Cardiac septum (tissue), 1 donor: Measurements from ENCODE around the gene ACOXL. TPM values are rescaled to one million over a fixed set of nuclear protein-coding genes. Genes with fewer than 3 reads are reported as not detected.

Experiments used
- DNase-seq: peaks from one replicate; pipeline ENCODE4 v3.0.0-alpha.2; 2020; ENCODE audit warnings: low spot score
- intact Hi-C: fragments of 100-400 bp; cut with DNase I; formaldehyde crosslinking; loops from one replicate; pipeline ENCODE4 v1.14.0; 2022
- total RNA-seq: library from RNA; stranded (reverse); fragmentation: NEBNext Ultra II Directional; extraction: Animal tissue kit (Norgen Biotek cat#: 25700); gene quantifications from one replicate; pipeline ENCODE4 v1.2.1, GENCODE V29; 2021
- donor health status: DM: no; HTN: no; CAD: no.

Gene ACOXL
- total RNA-seq, 1 donor from 2014 or later: not detected

- intact Hi-C loops: no loop called here
- no peak for DNase-seq
Observed at GRCh38 chr2:110885256-110885655, 152.9 kb downstream of the ACOXL start.

- DNase-seq: no peak
- intact Hi-C loops: no loop called here
Observed at GRCh38 chr2:110886826-110887573, 154.6 kb downstream of the ACOXL start.

- no peak for DNase-seq
- intact Hi-C loops: no loop called here
Observed at GRCh38 chr2:110888411-110888810, 156.0 kb downstream of the ACOXL start.

- intact Hi-C loops: no loop called here
- no peak for DNase-seq
Observed at GRCh38 chr2:110891626-110892025, 159.3 kb downstream of the ACOXL start.

GRCh38 chr2:110896226-110896625 is 163.9 kb downstream of the ACOXL start:
- intact Hi-C loops: no loop called here
- DNase-seq: no peak

GRCh38 chr2:110897966-110898365 is 165.6 kb downstream of the ACOXL start:
- no peak for DNase-seq
- intact Hi-C loops: no loop called here

GRCh38 chr2:110900191-110900590 is 167.8 kb downstream of the ACOXL start:
- DNase-seq: no peak
- intact Hi-C loops: no loop called here

GRCh38 chr2:110903548-110903947 is 171.2 kb downstream of the ACOXL start:
- DNase-seq: no peak
- intact Hi-C loops: no loop called here

GRCh38 chr2:110904116-110904778 is 171.9 kb downstream of the ACOXL start:
- intact Hi-C loops: no loop called here
- DNase-seq: no peak

GRCh38 chr2:110904779-110905148 is 172.4 kb downstream of the ACOXL start:
- DNase-seq: no peak
- intact Hi-C loops: no loop called here

GRCh38 chr2:110905217-110905616 is 172.8 kb downstream of the ACOXL start:
- no peak for DNase-seq
- intact Hi-C loops: no loop called here

- intact Hi-C loops: no loop called here
- DNase-seq: no peak
Observed at GRCh38 chr2:110906613-110907298, 174.4 kb downstream of the ACOXL start.

GRCh38 chr2:110909501-110909900 is 177.1 kb downstream of the ACOXL start:
- no peak for DNase-seq
- intact Hi-C loops: no loop called here

- DNase-seq: no peak
- intact Hi-C loops: no loop called here
Observed at GRCh38 chr2:110910423-110910822, 178.1 kb downstream of the ACOXL start.

GRCh38 chr2:110919738-110920137 is 187.4 kb downstream of the ACOXL start:
- intact Hi-C loops: no loop called here

GRCh38 chr2:110925479-110925878 is 193.1 kb downstream of the ACOXL start:
- intact Hi-C loops: no loop called here
- no peak for DNase-seq

More at GRCh38 chr2:110919738-110920137, 187.4 kb downstream of the ACOXL start:
- DNase-seq: no peak

GRCh38 chr2:110927526-110927925 is 195.2 kb downstream of the ACOXL start:
- no peak for DNase-seq
- intact Hi-C loops: no loop called here

- intact Hi-C loops: no loop called here
Observed at GRCh38 chr2:110929528-110929927, 197.2 kb downstream of the ACOXL start.

GRCh38 chr2:110931648-110932047 is 199.3 kb downstream of the ACOXL start:
- intact Hi-C loops: no loop called here
- DNase-seq: no peak

More at GRCh38 chr2:110929528-110929927, 197.2 kb downstream of the ACOXL start:
- no peak for DNase-seq

- intact Hi-C loops: no loop called here
- DNase-seq: no peak
Observed at GRCh38 chr2:110933420-110933819, 201.0 kb downstream of the ACOXL start.

GRCh38 chr2:110934948-110935347 is 202.6 kb downstream of the ACOXL start:
- no peak for DNase-seq
- intact Hi-C loops: no loop called here
